K562 (cell line): ENCODE data around the gene PTGER3. TPM values are rescaled to one million over a fixed set of nuclear protein-coding genes. Genes with fewer than 3 reads are reported as not detected.
A peak's percentile ranks its signal among the peaks of the same experiment; 100 is the strongest.

Source experiments
- ATAC-seq: fragments of 200-7000 bp; cut with Tn5 transposase; 3 replicates; pipeline ENCODE4 v1.9.1; 2020; ENCODE audit warnings: moderate library complexity
- BruUV-seq: library from RNA; stranded (reverse); fragments of 400-500 nt; replicated peaks from 2 replicates; lab custom pipeline; 2021; lab: Mats Ljungman, UMichigan
- CTCF ChIA-PET: fragments of 300-600 bp; formaldehyde crosslinking; extraction: SDS; loops from one replicate; lab custom pipeline; 2021; ENCODE audit warnings: low intra/inter-chr PET ratio; lab: Yijun Ruan, JAX
- POLR2A ChIA-PET: fragments of 300-600, 350-650 bp; sonication (Branson Sonifier 250); formaldehyde crosslinking; extraction: SDS; loops from one replicate; lab custom pipeline; 2021; ENCODE audit warnings: antibody characterized with exemption, inconsistent platforms; lab: Yijun Ruan, JAX
- DNase-seq, 4 experiments: peaks; one replicate each; pipeline versions ENCODE4 v3.0.0 to v3.0.0-alpha.2; 2011 to 2018; ENCODE audit warnings: low spot score in 3 of 4, mixed read lengths in 3 of 4; ENCODE audit errors: extremely low read depth in 1 of 4
- FAIRE-seq: peaks from 2 replicates; lab custom pipeline; 2011; peaks lifted over from hg19 to GRCh38; lab: Jason Lieb, UNC
- H2AFZ ChIP-seq: 2 replicates; pipeline ENCODE4 v1.6.0; 2011; ENCODE audit warnings: low read depth, low read length, control low read depth, inconsistent platforms
- H3K27ac ChIP-seq: fragments of 200-600 bp; 3 replicates; pipeline ENCODE4 v1.8.0; 2011; ENCODE audit warnings: low read depth, mild to moderate bottlenecking, control low read depth, inconsistent platforms, low read length, moderate library complexity, mixed read lengths; ENCODE audit errors: extremely low read depth
- H3K27me3 ChIP-seq, 2 experiments: fragments of 300-600 bp in 1 of 2; 2 replicates in 1 of 2; 3 replicates in 1 of 2; pipeline versions ENCODE4 v1.6.0 to v1.8.0; 2011; ENCODE audit warnings: inconsistent platforms in 2 of 2, low read length in 2 of 2, mild to moderate bottlenecking in 1 of 2, mixed read lengths in 1 of 2, moderate library complexity in 1 of 2; ENCODE audit not compliant: control insufficient read depth in 2 of 2, insufficient read depth in 2 of 2
- H3K36me3 ChIP-seq: fragments of 300-600 bp; 3 replicates; pipeline ENCODE4 v1.8.0; 2011; ENCODE audit warnings: mild to moderate bottlenecking, low read length, inconsistent platforms; ENCODE audit not compliant: control insufficient read depth, insufficient read depth
- H3K4me1 ChIP-seq, 2 experiments: fragments of 200-600 bp in 1 of 2; replicated peaks in 1 of 2; 2 replicates in 1 of 2; 3 replicates in 1 of 2; pipeline versions ENCODE4 v1.5.1 to v1.8.0; 2011; ENCODE audit warnings: inconsistent platforms in 2 of 2, low read length in 2 of 2, mild to moderate bottlenecking in 1 of 2, mixed read lengths in 1 of 2, moderate library complexity in 1 of 2; ENCODE audit not compliant: control insufficient read depth in 2 of 2, insufficient read depth in 2 of 2
- H3K4me2 ChIP-seq: 2 replicates; pipeline ENCODE4 v1.6.1; 2011; ENCODE audit warnings: low read length, control low read depth, inconsistent platforms, mixed read lengths; ENCODE audit not compliant: insufficient read depth
- H3K4me3 ChIP-seq: fragments of 200-600 bp; sonication (generic), shearing (Covaris generic); 2 replicates; pipeline ENCODE4 v1.5.1; 2016; ENCODE audit warnings: control low read depth, inconsistent platforms
- H3K79me2 ChIP-seq: fragments of 200-600 bp; 3 replicates; pipeline ENCODE4 v1.8.0; 2011; ENCODE audit warnings: low read length, inconsistent platforms; ENCODE audit not compliant: control insufficient read depth, insufficient read depth
- H3K9ac ChIP-seq, 2 experiments: 2 replicates each; pipeline versions ENCODE4 v1.6.0 to v1.6.1; 2011; ENCODE audit warnings: low read depth in 2 of 2, low read length in 2 of 2, control low read depth in 1 of 2, inconsistent platforms in 1 of 2, mild to moderate bottlenecking in 1 of 2, mixed read lengths in 1 of 2; ENCODE audit not compliant: insufficient read depth in 1 of 2
- H3K9me1 ChIP-seq: one replicate; pipeline ENCODE4 v1.6.0; 2011; ENCODE audit warnings: inconsistent platforms, mild to moderate bottlenecking, low read length, moderate library complexity; ENCODE audit not compliant: control insufficient read depth, insufficient read depth
- H3K9me3 ChIP-seq: replicated peaks from 2 replicates; pipeline ENCODE4 v1.5.1; 2011; ENCODE audit warnings: low read depth, low read length, inconsistent platforms; ENCODE audit not compliant: control insufficient read depth, insufficient read depth
- H4K20me1 ChIP-seq: replicated peaks from 2 replicates; pipeline ENCODE4 v1.6.1; 2011; ENCODE audit warnings: low read length, inconsistent platforms, mixed read lengths; ENCODE audit not compliant: control insufficient read depth, insufficient read depth
- C11orf30 ChIP-seq: fragments of 450-650 bp; IDR thresholded peaks from 2 replicates; pipeline ENCODE4 v1.6.1; 2016; ENCODE audit warnings: low read depth, mild to moderate bottlenecking
- RAD51 ChIP-seq: fragments of 450-650 bp; IDR thresholded peaks from 2 replicates; pipeline ENCODE4 v1.7.1; 2016; ENCODE audit warnings: low read depth, mild to moderate bottlenecking, borderline replicate concordance
- ZNF316 ChIP-seq: fragments of 450-650 bp; IDR thresholded peaks from 2 replicates; pipeline ENCODE4 v1.6.1; 2016
- in situ Hi-C: fragments of 300-500 bp; cut with MboI; formaldehyde crosslinking; loops from 4 replicates; pipeline ENCODE4 v1.15.0; 2018; ENCODE audit warnings: inconsistent platforms, mixed read lengths
- intact Hi-C: fragments of 100-400 bp; cut with micrococcal nuclease; formaldehyde crosslinking; loops from 2 replicates; pipeline ENCODE4 v1.14.2; 2022
- polyA plus RNA-seq, 8 experiments: library from polyadenylated mRNA; depleted of rRNA in 4 of 8; stranded (reverse) in 5 of 8; unstranded in 3 of 8; fragments of >200 nt; fragmentation: Nextera tagmentation in 2 of 8; fragmentation: Illumina TruSeq in 1 of 8; extraction: Ambion mirVana in 2 of 8; extraction: Trizol in 1 of 8; gene quantifications; 2 replicates each; pipeline versions ENCODE4 v1.2.1 to v1.2.3, GENCODE V29; 2011 to 2014; ENCODE audit warnings: inconsistent platforms in 1 of 8, missing spikeins in 1 of 8
- total RNA-seq, 7 experiments: library from RNA; depleted of rRNA in 6 of 7; stranded (reverse); fragments of >200 nt in 6 of 7; fragmentation: Illumina TruSeq in 2 of 7; extraction: Trizol in 2 of 7; gene quantifications; 2 replicates each; pipeline versions ENCODE4 v1.2.1 to v1.2.3, GENCODE V29; 2011 to 2021; ENCODE audit warnings: low replicate concordance in 1 of 7
- TF ChIP-seq, protein P1 (sequence below): fragments of 250-450 bp; sonication (Bioruptor Pico); IDR thresholded peaks from 2 replicates; pipeline ENCODE4 v1.5.0; 2020; ENCODE audit warnings: mild to moderate bottlenecking
- TF ChIP-seq, protein P2 (sequence below): IDR thresholded peaks from 2 replicates; pipeline ENCODE4 v1.6.1; 2016; ENCODE audit warnings: missing genetic modification characterization, missing compliant biosample characterization
- TF ChIP-seq, protein P3 (sequence below): fragments of 450-650 bp; IDR thresholded peaks from 2 replicates; pipeline ENCODE4 v1.6.1; 2018; ENCODE audit warnings: mild to moderate bottlenecking, low read depth; ENCODE audit not compliant: partially characterized antibody
- TF ChIP-seq, protein P4 (sequence below): fragments of 450-650 bp; formaldehyde crosslinking; IDR thresholded peaks from 2 replicates; pipeline ENCODE4 v1.4.0; 2022; ENCODE audit warnings: missing genetic modification characterization

The PTGER3 gene
- total and polyA plus RNA-seq, 9 of the 15 experiments (the other 6 are each of a cell fraction or from before 2014, with no cell fraction given): 3.8 to 28.5 (median 14.2) TPM

DNA sequence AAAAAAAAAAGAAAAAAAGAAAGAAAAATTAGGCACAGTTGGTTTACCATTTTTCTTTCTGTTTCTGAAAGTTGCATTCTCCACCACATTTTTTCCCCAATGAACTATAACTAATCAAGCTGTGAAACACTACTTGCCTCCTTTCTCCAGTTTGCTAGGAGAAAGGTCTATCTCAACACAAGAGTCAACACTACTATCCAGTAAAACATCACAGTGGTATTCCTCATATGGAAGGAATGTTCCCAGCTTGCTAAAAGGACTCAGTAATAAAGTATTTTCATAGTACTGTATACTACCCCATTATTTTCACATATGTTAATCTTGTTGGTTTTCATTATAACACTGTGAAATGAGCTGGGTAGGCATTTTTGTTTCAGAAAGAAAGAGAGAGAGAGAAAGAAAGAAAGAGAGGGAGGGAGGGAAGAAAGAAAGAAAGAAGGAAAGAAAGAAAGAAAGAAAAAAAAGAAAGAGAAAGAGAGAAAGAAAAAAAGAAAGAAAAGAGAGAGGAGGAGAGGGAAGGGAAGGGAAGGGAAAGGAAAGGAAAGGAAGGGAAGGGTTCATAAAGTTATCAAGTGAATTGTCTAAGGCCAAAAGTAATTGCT lies 7.9 kb downstream of the PTGER3 start:
- CTCF ChIA-PET: interaction anchor here (0.7 kb wide), 1 partner anchor 600 kb away, joined by 7 read pairs; no protein-coding TSS in a partner anchor
- Histone ChIP-seq H3K4me1 (peaks cover 0 to 41% of the 10 kb centered on the region in 2 experiments), H3K36me3 (peaks cover 61% of the 10 kb centered on the region), H3K9ac (no peak overlapping the region), H3K27me3 (no peaks in the 10 kb centered on the region), H2AFZ (no peak overlapping the region), H3K27ac (no peak overlapping the region), H3K4me2 (no peak overlapping the region), H3K79me2 (peaks cover 89% of the 10 kb centered on the region), H4K20me1 (no peaks in the 10 kb centered on the region), H3K9me3 (no peaks in the 10 kb centered on the region), H3K4me3 (no peak overlapping the region), H3K9me1 (no peaks in the 10 kb centered on the region)
- FAIRE-seq: no peak
- no peak for ATAC-seq
- POLR2A ChIA-PET: no interaction called here
- BruUV-seq: no TSS peak
- DNase-seq: no peak
- in situ Hi-C loops: no loop called here
- intact Hi-C loops: loop anchor here (10.0 kb wide), 1 partner anchor 285 kb away; no protein-coding TSS in a partner anchor
- TF ChIP-seq C11orf30 (peak; percentile 37; the same call in 1 of the 2 replicates), RAD51 (no peak), ZNF316 (peak; percentile 52)
- TF ChIP-seq, protein P1, sequence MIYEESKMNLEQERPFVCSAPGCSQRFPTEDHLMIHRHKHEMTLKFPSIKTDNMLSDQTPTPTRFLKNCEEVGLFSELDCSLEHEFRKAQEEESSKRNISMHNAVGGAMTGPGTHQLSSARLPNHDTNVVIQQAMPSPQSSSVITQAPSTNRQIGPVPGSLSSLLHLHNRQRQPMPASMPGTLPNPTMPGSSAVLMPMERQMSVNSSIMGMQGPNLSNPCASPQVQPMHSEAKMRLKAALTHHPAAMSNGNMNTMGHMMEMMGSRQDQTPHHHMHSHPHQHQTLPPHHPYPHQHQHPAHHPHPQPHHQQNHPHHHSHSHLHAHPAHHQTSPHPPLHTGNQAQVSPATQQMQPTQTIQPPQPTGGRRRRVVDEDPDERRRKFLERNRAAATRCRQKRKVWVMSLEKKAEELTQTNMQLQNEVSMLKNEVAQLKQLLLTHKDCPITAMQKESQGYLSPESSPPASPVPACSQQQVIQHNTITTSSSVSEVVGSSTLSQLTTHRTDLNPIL (CRISPR knock-in tag): no peak
- TF ChIP-seq, protein P2, sequence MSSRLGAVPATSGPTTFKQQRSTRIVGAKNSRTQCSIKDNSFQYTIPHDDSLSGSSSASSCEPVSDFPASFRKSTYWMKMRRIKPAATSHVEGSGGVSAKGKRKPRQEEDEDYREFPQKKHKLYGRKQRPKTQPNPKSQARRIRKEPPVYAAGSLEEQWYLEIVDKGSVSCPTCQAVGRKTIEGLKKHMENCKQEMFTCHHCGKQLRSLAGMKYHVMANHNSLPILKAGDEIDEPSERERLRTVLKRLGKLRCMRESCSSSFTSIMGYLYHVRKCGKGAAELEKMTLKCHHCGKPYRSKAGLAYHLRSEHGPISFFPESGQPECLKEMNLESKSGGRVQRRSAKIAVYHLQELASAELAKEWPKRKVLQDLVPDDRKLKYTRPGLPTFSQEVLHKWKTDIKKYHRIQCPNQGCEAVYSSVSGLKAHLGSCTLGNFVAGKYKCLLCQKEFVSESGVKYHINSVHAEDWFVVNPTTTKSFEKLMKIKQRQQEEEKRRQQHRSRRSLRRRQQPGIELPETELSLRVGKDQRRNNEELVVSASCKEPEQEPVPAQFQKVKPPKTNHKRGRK: peak; percentile 70
- TF ChIP-seq, protein P3, sequence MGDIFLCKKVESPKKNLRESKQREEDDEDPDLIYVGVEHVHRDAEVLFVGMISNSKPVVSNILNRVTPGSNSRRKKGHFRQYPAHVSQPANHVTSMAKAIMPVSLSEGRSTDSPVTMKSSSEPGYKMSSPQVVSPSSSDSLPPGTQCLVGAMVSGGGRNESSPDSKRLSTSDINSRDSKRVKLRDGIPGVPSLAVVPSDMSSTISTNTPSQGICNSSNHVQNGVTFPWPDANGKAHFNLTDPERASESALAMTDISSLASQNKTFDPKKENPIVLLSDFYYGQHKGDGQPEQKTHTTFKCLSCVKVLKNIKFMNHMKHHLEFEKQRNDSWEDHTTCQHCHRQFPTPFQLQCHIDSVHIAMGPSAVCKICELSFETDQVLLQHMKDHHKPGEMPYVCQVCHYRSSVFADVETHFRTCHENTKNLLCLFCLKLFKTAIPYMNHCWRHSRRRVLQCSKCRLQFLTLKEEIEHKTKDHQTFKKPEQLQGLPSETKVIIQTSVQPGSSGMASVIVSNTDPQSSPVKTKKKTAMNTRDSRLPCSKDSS: no peak
- TF ChIP-seq, protein P4, sequence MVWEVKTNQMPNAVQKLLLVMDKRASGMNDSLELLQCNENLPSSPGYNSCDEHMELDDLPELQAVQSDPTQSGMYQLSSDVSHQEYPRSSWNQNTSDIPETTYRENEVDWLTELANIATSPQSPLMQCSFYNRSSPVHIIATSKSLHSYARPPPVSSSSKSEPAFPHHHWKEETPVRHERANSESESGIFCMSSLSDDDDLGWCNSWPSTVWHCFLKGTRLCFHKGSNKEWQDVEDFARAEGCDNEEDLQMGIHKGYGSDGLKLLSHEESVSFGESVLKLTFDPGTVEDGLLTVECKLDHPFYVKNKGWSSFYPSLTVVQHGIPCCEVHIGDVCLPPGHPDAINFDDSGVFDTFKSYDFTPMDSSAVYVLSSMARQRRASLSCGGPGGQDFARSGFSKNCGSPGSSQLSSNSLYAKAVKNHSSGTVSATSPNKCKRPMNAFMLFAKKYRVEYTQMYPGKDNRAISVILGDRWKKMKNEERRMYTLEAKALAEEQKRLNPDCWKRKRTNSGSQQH (CRISPR knock-in tag): 0 out of 2 replicates have a peak, but pooled peaks have one; percentile 47
